ENCODE data around the gene ACBD7. TPM values are rescaled to one million over a fixed set of nuclear protein-coding genes. Genes with fewer than 3 reads are reported as not detected.

ACBD7 gene
- total RNA-seq, 1 donor from 2014 or later = 2.6 TPM

Other genes with a start within 250 kb of the ACBD7 start
- gene SUV39H2, start 209.9 kb downstream of the ACBD7 start, total RNA-seq = 13.9 and 37.7 TPM in 2 replicates
- 7.5 and 9.3 TPM in 2 replicates for gene DCLRE1C, start 134.7 kb downstream of the ACBD7 start, total RNA-seq
- gene MEIG1, start 129.4 kb downstream of the ACBD7 start, total RNA-seq = 0.32 TPM in 1 of 2 replicates, not detected in the other
- 0.14 TPM in 1 of 2 replicates, not detected in the other for gene OLAH, start 44.8 kb downstream of the ACBD7 start, total RNA-seq
- 10.4 and 13.2 TPM in 2 replicates for gene RPP38, start 8.6 kb upstream of the ACBD7 start, total RNA-seq
- gene NMT2, start 79.9 kb upstream of the ACBD7 start, total RNA-seq = 55.7 and 62.2 TPM in 2 replicates